Measurements from ENCODE around the gene SIDT1. TPM values are rescaled to one million over a fixed set of nuclear protein-coding genes. Genes with fewer than 3 reads are reported as not detected.

The SIDT1 gene
- total and polyA plus RNA-seq, 4 donors: 0.08 to 2.2 (median 0.82) TPM

GRCh38 chr3:113677737-113678136 lies 145.4 kb downstream of the SIDT1 start (continued):
- TF ChIP-seq, protein P1, sequence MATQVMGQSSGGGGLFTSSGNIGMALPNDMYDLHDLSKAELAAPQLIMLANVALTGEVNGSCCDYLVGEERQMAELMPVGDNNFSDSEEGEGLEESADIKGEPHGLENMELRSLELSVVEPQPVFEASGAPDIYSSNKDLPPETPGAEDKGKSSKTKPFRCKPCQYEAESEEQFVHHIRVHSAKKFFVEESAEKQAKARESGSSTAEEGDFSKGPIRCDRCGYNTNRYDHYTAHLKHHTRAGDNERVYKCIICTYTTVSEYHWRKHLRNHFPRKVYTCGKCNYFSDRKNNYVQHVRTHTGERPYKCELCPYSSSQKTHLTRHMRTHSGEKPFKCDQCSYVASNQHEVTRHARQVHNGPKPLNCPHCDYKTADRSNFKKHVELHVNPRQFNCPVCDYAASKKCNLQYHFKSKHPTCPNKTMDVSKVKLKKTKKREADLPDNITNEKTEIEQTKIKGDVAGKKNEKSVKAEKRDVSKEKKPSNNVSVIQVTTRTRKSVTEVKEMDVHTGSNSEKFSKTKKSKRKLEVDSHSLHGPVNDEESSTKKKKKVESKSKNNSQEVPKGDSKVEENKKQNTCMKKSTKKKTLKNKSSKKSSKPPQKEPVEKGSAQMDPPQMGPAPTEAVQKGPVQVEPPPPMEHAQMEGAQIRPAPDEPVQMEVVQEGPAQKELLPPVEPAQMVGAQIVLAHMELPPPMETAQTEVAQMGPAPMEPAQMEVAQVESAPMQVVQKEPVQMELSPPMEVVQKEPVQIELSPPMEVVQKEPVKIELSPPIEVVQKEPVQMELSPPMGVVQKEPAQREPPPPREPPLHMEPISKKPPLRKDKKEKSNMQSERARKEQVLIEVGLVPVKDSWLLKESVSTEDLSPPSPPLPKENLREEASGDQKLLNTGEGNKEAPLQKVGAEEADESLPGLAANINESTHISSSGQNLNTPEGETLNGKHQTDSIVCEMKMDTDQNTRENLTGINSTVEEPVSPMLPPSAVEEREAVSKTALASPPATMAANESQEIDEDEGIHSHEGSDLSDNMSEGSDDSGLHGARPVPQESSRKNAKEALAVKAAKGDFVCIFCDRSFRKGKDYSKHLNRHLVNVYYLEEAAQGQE (IDR thresholded peaks at IDR 0.05): no peak

DNA sequence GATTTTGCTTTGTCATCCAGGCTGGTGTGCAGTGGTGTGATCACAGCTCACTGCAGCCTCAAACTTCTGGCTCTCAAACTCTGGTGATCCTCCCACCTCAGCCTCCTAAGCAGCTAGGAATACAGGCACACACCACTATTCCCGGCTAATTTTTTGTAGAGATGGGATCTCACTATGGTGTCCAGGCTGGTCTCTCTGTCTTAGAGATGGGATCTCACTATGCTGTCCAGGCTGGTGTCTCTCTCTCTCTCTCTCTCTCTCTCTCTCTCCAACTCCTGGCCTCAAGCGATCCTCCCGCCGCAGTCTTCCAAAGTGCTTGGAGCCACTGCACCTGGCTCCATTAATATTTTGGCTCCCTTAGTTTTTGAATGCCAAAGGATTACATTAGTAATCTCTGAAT lies 146.4 kb downstream of the SIDT1 start:
- Histone ChIP-seq H3K27ac (ENCODE audit: low read depth in 1 of 2, low read length in 2 of 2) (no peak overlapping the region), H3K4me3 (ENCODE audit: low read depth in 1 of 3, low read length in 3 of 3) (no peak overlapping the region), H3K9ac (ENCODE audit: low read depth in 1 of 2, low read length in 2 of 2) (no peak overlapping the region), H3K4me1 (ENCODE audit: control insufficient read depth in 4 of 4, insufficient read depth in 4 of 4, low read length in 3 of 4) (peaks cover 2 to 15% (median 8%) of the 10 kb centered on the region in 4 donors), H3K36me3 (ENCODE audit: control insufficient read depth in 4 of 4, insufficient read depth in 3 of 4, low read depth in 1 of 4, low read length in 3 of 4) (peaks cover 0 to 6% (median 2%) of the 10 kb centered on the region in 4 donors), H3K27me3 (ENCODE audit: control insufficient read depth in 4 of 4, insufficient read depth in 4 of 4, low read length in 3 of 4) (no peaks in the 10 kb centered on the region), H3K9me3 (ENCODE audit: control insufficient read depth in 4 of 4, low read length in 3 of 4) (no peaks in the 10 kb centered on the region)
- no peak for DNase-seq (ENCODE audit: low spot score)
- TF ChIP-seq HNF4G (IDR thresholded peaks at IDR 0.05) (no peak), EGR1 (IDR thresholded peaks at IDR 0.05; ENCODE audit: low read depth in 2 of 2) (no peak), SP1 (IDR thresholded peaks at IDR 0.05) (no peak), RXRA (IDR thresholded peaks at IDR 0.05) (no peak), TAF1 (conservative IDR thresholded peaks at IDR 0.05) (no peak), CTCF (IDR thresholded peaks at IDR 0.05; ENCODE audit: low read depth, low read length, missing input control) (no peak)
- TF ChIP-seq, protein P2, sequence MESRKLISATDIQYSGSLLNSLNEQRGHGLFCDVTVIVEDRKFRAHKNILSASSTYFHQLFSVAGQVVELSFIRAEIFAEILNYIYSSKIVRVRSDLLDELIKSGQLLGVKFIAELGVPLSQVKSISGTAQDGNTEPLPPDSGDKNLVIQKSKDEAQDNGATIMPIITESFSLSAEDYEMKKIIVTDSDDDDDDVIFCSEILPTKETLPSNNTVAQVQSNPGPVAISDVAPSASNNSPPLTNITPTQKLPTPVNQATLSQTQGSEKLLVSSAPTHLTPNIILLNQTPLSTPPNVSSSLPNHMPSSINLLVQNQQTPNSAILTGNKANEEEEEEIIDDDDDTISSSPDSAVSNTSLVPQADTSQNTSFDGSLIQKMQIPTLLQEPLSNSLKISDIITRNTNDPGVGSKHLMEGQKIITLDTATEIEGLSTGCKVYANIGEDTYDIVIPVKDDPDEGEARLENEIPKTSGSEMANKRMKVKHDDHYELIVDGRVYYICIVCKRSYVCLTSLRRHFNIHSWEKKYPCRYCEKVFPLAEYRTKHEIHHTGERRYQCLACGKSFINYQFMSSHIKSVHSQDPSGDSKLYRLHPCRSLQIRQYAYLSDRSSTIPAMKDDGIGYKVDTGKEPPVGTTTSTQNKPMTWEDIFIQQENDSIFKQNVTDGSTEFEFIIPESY (IDR thresholded peaks at IDR 0.05): no peak
- TF ChIP-seq, protein P3, sequence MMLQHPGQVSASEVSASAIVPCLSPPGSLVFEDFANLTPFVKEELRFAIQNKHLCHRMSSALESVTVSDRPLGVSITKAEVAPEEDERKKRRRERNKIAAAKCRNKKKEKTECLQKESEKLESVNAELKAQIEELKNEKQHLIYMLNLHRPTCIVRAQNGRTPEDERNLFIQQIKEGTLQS (IDR thresholded peaks at IDR 0.05): no peak
- WGBS: 97% methylated on average over 4 of the region's 4 CpGs

Small RNA genes lying within 50 kb of the gene (small RNA-seq; reads per million reads assigned to genes)
- not detected for gene MIR4446
- not detected for gene RN7SL767P

Other genes starting within 250 kb of the SIDT1 start
- 1 to 10 TPM in 1 of 2 donors, under 1 TPM in 1; 0.56 to 7.6 TPM for gene CFAP44, start 91.1 kb upstream of the SIDT1 start, total RNA-seq
- 1 to 10 TPM in 1 of 2 donors, under 1 TPM in 1; 0.61 to 1.5 TPM for gene CFAP44, start 91.1 kb upstream of the SIDT1 start, polyA plus RNA-seq
- gene SPICE1, start 17.4 kb upstream of the SIDT1 start, total RNA-seq: 10 to 100 TPM in 1 of 2 donors, 1 to 10 TPM in 1; 4.1 to 16.7 TPM
- 1 to 10 TPM; 1.6 to 3.7 TPM for gene SPICE1, start 17.4 kb upstream of the SIDT1 start, polyA plus RNA-seq
- gene USF3, start 164.1 kb downstream of the SIDT1 start, total RNA-seq: 10 to 100 TPM; 10.6 to 16.0 TPM
- 10 to 100 TPM in 1 of 2 donors, 1 to 10 TPM in 1; 4.6 to 12.1 TPM for gene USF3, start 164.1 kb downstream of the SIDT1 start, polyA plus RNA-seq
- 100 to 1,000 TPM in 1 of 2 donors, 10 to 100 TPM in 1; 99.0 to 162 TPM for gene NAA50, start 213.7 kb downstream of the SIDT1 start, total RNA-seq
- gene NAA50, start 213.7 kb downstream of the SIDT1 start, polyA plus RNA-seq: 10 to 100 TPM; 37.3 to 48.7 TPM
- 10 to 100 TPM; 52.1 to 53.2 TPM for gene ATP6V1A, start 214.5 kb downstream of the SIDT1 start, total RNA-seq
- gene ATP6V1A, start 214.5 kb downstream of the SIDT1 start, polyA plus RNA-seq: 10 to 100 TPM; 15.2 to 33.3 TPM

Data from liver (tissue), 10 donors.